GM21723 (cell line): Measurements from ENCODE around the gene NOX4.
"Not testable (repeated sequence)": the region's sequence is repeated elsewhere in the genome, so short reads cannot be mapped to it uniquely, and the experiment has no call there.

Experiments
- ATAC-seq: cut with Tn5 transposase; IDR thresholded peaks from one replicate; pipeline ENCODE4 v1.9.1; 2021; ENCODE audit warnings: mild to moderate bottlenecking, moderate library complexity; ENCODE audit not compliant: unreplicated experiment

The NOX4 gene

GRCh38 chr11:89310607-89311006 lies 180.6 kb downstream of the NOX4 start:
- not testable (repeated sequence) for ATAC-seq

GRCh38 chr11:89309321-89309985 lies 181.7 kb downstream of the NOX4 start:
- ATAC-seq, result not testable (repeated sequence)

GRCh38 chr11:89308272-89308671 lies 182.9 kb downstream of the NOX4 start:
- not testable (repeated sequence) for ATAC-seq

GRCh38 chr11:89303029-89303428 lies 188.1 kb downstream of the NOX4 start:
- not testable (repeated sequence) for ATAC-seq

GRCh38 chr11:89295023-89295422 lies 196.2 kb downstream of the NOX4 start:
- ATAC-seq, result not testable (repeated sequence)

DNA sequence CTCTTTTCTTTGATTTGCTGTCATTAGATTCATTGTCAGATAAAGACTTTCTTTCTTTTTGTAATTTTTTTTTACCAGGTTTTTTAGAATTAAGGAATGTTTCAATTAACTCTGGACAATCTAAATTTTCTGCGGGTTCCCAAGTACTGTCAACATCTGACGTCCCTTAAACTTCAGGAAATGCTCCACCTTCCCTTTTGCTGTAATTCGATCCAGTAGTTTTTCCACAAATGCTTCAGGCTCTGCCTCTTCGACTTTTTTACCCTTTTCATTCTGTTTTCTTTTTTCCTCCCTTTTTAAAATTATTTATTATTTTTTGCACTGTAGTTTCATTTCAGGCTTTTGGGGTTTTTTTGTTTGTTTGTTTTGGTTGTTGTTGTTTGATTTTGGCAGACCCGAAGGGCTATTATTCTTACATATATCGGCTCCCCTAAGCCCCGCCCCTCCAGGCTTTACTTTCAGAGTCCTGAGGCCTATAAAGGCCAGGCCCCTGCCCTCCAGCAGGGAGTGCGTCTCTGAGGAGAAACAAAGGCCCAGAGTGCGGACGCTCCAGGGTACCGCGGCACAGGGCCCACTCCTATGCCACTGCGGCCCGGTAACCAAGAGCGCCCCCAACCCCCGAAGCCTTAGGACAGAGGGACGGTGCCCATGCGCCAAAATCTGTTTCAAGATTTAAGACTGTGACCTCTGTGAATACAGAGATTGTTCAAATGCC lies 197.1 kb downstream of the NOX4 start:
- no peak for ATAC-seq

DNA sequence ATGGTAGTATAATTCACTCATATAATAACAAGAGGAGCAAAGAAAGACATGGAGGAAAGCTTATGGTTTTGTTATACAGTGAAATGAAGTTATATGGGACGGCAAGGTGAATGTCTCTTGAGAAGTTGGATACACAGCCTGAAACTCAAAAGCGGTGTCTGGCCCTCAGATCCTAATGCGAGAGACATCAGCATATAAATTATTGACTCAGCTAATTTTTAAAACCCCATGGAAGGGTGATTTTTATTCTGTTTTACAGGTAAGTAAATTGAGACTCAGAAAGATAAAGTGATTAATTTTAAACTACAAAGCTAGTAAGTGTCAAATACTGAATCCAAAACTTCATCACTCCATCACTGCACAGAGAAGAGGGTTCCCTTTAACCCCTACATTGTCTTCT lies 203.2 kb downstream of the NOX4 start:
- ATAC-seq, result not testable (repeated sequence)

DNA sequence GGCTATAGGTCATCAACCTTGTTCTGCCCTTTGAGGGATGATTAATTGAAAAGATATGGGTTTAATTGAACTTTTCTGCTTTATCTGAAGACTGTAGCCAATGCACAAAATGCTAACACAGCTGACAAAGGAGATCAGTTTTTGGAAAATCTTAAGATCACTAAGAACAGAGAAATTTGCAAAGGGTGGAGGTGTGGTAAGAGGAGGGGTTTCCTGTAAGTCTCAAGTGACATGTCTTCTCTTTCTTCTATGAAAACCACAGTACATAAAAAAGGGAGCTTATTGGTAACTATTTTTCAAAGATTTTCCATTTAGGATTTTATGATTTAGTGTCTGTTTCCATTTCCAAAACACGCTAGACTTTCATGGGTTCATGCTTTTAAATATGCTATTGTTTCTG lies 204.6 kb downstream of the NOX4 start:
- not testable (repeated sequence) for ATAC-seq

GRCh38 chr11:89281032-89281677 lies 210.0 kb downstream of the NOX4 start:
- ATAC-seq, result not testable (repeated sequence)

DNA sequence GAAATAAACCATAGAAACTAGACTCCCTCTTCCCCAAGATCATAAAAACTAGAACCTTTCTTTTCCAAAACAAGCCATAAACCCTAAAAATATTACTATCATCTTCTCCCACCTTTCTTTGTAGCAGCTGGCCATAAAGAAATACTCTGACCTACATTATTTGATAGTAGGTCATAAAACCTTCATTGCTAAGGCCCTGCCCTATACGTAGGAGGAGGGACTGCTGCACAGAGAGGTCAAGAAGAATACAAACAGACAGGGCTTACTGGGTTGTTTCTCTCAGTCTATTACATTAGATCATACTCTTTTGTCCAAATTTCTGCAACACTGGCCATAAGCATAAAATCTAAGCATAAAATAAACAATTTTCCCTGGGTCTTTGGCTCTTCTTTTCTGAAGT lies 212.0 kb downstream of the NOX4 start:
- ATAC-seq, result no peak

DNA sequence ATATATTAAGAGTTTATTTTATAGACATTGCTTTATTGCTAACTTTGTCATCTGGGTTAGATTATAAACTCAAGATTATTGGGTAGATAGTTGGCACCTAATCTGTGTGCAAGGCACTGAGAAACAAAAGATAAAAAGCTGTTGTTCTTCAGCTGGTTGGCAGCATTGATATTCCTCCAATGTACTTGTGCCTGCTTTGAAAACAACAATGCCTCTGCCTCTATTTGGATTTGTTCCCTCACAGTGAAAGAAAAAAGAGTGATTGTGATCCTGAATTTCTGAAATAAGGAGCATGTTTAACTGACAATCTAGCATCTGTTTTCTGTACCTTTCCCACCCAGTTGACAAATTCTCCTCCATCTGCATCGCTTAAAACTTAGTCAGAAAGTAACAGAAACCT lies 215.2 kb downstream of the NOX4 start:
- ATAC-seq, result no peak
